WERI-Rb-1 (cell line): Measurements from ENCODE around the gene ARL5C.

ENCODE experiments used
- DNase-seq: peaks from one replicate; pipeline ENCODE4 v3.0.0-alpha.2; 2020
- H3K27ac ChIP-seq: fragments of 250-450 bp; sonication (Bioruptor Pico); 2 replicates; pipeline ENCODE4 v1.5.1; 2020; ENCODE audit warnings: mild to moderate bottlenecking, moderate library complexity
- H3K27me3 ChIP-seq: fragments of 250-450 bp; sonication (Bioruptor Pico); 2 replicates; pipeline ENCODE4 v1.5.1; 2021; ENCODE audit warnings: mild to moderate bottlenecking, low read depth, moderate library complexity; ENCODE audit not compliant: insufficient read depth, severe bottlenecking
- H3K36me3 ChIP-seq: fragments of 250-450 bp; sonication (Bioruptor Pico); 2 replicates; pipeline ENCODE4 v1.5.1; 2020; ENCODE audit warnings: mild to moderate bottlenecking, moderate library complexity
- H3K4me3 ChIP-seq: 2 replicates; pipeline ENCODE4 v1.5.1; 2011; ENCODE audit warnings: low read depth, mild to moderate bottlenecking, control low read depth, low read length
- H3K9me3 ChIP-seq: fragments of 250-450 bp; sonication (Bioruptor Pico); 2 replicates; pipeline ENCODE4 v1.5.1; 2021; ENCODE audit warnings: mild to moderate bottlenecking, moderate library complexity; ENCODE audit not compliant: severe bottlenecking
- TF ChIP-seq, protein P1 (sequence below): IDR thresholded peaks from 2 replicates; pipeline ENCODE4 v1.5.1; 2011; ENCODE audit warnings: low read depth, mild to moderate bottlenecking, control low read depth, inconsistent platforms, low read length

ARL5C gene

DNA sequence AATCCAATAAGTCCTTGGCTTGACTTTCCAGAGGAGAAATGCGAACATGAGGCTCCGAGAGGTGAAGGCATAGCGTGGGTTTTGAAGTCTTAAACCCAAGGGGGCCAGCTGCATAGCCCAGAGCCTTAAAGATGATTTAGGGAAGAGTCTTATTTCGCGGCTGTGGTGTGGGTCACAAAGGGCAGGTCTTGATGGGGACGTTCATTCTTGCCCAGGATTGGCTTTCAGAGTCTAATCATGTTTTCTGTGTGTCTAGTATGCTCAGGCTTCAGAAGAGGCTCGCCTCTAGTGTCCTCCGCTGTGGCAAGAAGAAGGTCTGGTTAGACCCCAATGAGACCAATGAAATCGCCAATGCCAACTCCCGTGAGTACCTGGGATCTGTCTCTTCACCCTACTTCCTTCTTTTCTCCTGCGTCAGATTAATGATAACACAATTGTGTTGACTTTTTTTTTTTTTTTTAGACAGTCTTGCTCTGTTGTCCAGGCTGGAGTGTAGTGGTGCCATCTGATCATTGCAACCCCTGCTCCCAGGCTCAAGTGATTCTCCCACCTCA, 35.1 kb upstream of the ARL5C start:
- H3K4me3 ChIP-seq: peak overlapping the region; percentile 96
- peak overlapping the region; percentile 100 for H3K27ac ChIP-seq
- no peak for DNase-seq
- H3K27me3 ChIP-seq: no peaks in the 10 kb centered on the region
- TF ChIP-seq, protein P1, sequence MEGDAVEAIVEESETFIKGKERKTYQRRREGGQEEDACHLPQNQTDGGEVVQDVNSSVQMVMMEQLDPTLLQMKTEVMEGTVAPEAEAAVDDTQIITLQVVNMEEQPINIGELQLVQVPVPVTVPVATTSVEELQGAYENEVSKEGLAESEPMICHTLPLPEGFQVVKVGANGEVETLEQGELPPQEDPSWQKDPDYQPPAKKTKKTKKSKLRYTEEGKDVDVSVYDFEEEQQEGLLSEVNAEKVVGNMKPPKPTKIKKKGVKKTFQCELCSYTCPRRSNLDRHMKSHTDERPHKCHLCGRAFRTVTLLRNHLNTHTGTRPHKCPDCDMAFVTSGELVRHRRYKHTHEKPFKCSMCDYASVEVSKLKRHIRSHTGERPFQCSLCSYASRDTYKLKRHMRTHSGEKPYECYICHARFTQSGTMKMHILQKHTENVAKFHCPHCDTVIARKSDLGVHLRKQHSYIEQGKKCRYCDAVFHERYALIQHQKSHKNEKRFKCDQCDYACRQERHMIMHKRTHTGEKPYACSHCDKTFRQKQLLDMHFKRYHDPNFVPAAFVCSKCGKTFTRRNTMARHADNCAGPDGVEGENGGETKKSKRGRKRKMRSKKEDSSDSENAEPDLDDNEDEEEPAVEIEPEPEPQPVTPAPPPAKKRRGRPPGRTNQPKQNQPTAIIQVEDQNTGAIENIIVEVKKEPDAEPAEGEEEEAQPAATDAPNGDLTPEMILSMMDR: no peak
- peaks cover 43% of the 10 kb centered on the region for H3K36me3 ChIP-seq
- H3K9me3 ChIP-seq: no peaks in the 10 kb centered on the region

DNA sequence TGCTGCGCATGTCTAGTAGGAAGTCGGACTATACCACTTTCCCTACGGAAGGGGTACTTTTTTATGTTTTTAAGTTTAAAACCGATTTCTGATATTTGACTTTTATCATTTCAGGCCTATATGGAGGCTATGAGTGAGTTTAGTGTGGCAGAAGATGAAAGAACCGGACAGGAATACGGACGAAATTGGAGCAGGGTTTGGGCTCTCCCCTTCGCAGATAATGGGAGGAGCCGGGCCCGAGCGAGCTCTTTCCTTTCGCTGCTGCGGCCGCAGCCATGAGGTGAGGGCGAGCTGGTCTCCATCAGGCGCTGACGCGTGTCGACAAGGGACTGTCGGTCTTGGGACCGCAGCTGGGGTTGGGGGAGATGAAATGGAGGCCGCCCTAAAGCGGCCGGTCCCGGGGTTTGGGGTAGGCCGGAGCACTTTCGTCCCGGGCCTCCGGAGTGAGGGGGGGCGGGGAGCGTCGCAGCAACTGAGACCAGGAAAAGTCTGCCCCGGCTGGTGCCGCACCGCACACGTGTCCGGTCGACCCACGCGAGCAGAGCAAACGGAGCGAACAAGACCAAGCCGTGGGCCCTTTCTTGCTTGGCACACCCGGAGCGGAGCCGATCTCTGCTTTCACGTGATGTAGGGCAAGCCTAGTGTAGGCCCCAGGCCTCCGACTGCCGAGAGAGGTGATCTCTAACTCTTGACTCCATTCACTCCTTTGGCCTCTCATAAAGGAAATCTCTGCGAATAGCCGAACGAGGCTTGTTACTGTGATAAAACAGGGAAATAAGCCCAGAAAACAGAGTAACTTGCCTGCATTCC, 34.3 kb upstream of the ARL5C start, which contains the start of gene RPL19:
TSS of gene RPL19 (plus strand) at position 214 of the 810 bp plus-strand sequence. CDS start at position 276, 62 bp downstream.
- no peaks in the 10 kb centered on the region for H3K27me3 ChIP-seq
- peaks cover 43% of the 10 kb centered on the region for H3K36me3 ChIP-seq
- TF ChIP-seq, protein P1: no peak
- no peaks in the 10 kb centered on the region for H3K9me3 ChIP-seq
- peak within 1 kb of the TSS; percentile 96 for H3K4me3 ChIP-seq
- DNase-seq: peak; percentile 67
- H3K27ac ChIP-seq: peak within 1 kb of the TSS; percentile 100

GRCh38 chr17:39199820-39200069, 33.8 kb upstream of the ARL5C start:
- DNase-seq: peak; percentile 91
- no peaks in the 10 kb centered on the region for H3K9me3 ChIP-seq
- TF ChIP-seq, protein P1: no peak

GRCh38 chr17:39198186-39198566, 32.2 kb upstream of the ARL5C start:
- DNase-seq: no peak
- Histone ChIP-seq H3K27me3 (no peaks in the 10 kb centered on the region), H3K27ac (peak overlapping the region; percentile 69), H3K36me3 (peaks cover 32% of the 10 kb centered on the region), H3K9me3 (no peaks in the 10 kb centered on the region), H3K4me3 (no peak overlapping the region; the same call in 1 of the 2 replicates)
- TF ChIP-seq, protein P1: no peak

More at GRCh38 chr17:39199820-39200069, 33.8 kb upstream of the ARL5C start:
- peak overlapping the region; percentile 100 for H3K27ac ChIP-seq
- H3K4me3 ChIP-seq: peak overlapping the region; percentile 96
- H3K36me3 ChIP-seq: peaks cover 38% of the 10 kb centered on the region
- H3K27me3 ChIP-seq: no peaks in the 10 kb centered on the region

- TF ChIP-seq, protein P1: no peak
- peak within 1 kb of the TSS; percentile 77 for H3K4me3 ChIP-seq
- no peaks in the 10 kb centered on the region for H3K27me3 ChIP-seq
- no peaks in the 10 kb centered on the region for H3K9me3 ChIP-seq
- H3K27ac ChIP-seq: peak within 1 kb of the TSS; percentile 69
- DNase-seq: peak; percentile 89
- H3K36me3 ChIP-seq: peaks cover 26% of the 10 kb centered on the region
These were observed 31.6 kb upstream of the ARL5C start, which contains the start of gene CACNB1 for GRCh38 chr17:39197380-39198185. Gene CACNB1, minus strand, starts transcription at chr17:39197669. Its CDS starts 174 bp downstream, at chr17:39197495.
